ENCODE measurements around the gene GBA2.

GBA2 gene

GRCh38 chr9:35746583-35746982 lies 2.4 kb downstream of the GBA2 start:
- Histone ChIP-seq H2BK12ac (ENCODE audit: low read length) (no peak overlapping the region), H2BK15ac (ENCODE audit: low read length) (no peak overlapping the region), H3K4ac (ENCODE audit: low read length) (no peak overlapping the region), H3K9ac (ENCODE audit: low read depth, low read length, poor library complexity) (no peak overlapping the region), H3K9me3 (replicated peaks in 1 of 2; ENCODE audit: control insufficient read depth in 2 of 2, insufficient read depth in 1 of 2, low read depth in 1 of 2, low read length in 2 of 2) (no peaks in the 10 kb centered on the region), H3K27ac (replicated peaks; ENCODE audit: low read length) (no peak overlapping the region), H2AFZ (ENCODE audit: low read length) (no peak overlapping the region), H3K18ac (ENCODE audit: low read length) (no peak overlapping the region), H3K14ac (ENCODE audit: low read length) (no peak overlapping the region), H2BK120ac (ENCODE audit: low read depth, low read length) (no peak overlapping the region), H3K36me3 (replicated peaks in 1 of 2; ENCODE audit: control insufficient read depth in 2 of 2, insufficient read depth in 2 of 2, low read length in 2 of 2) (peaks cover 35 to 70% of the 10 kb centered on the region in 2 donors), H4K8ac (ENCODE audit: low read depth, low read length) (no peak overlapping the region), H3K4me3 (ENCODE audit: low read length in 2 of 2) (peak overlapping the region in 1 of 2 donors; percentile 96), H2AK5ac (ENCODE audit: low read depth, low read length) (no peak overlapping the region), H3K79me1 (ENCODE audit: low read depth, low read length) (peaks cover 5% of the 10 kb centered on the region), H2BK5ac (ENCODE audit: low read length) (no peak overlapping the region), H3K4me2 (ENCODE audit: insufficient read depth, low read length, poor library complexity, severe bottlenecking) (peak overlapping the region; percentile 26), H3K4me1 (ENCODE audit: control insufficient read depth in 2 of 2, insufficient read depth in 1 of 2, low read depth in 1 of 2, low read length in 2 of 2) (peaks cover 19 to 23% of the 10 kb centered on the region in 2 donors), H3K23ac (ENCODE audit: low read depth, low read length, poor library complexity) (no peak overlapping the region), H4K91ac (ENCODE audit: low read depth, low read length, poor library complexity) (no peak overlapping the region), H3K27me3 (ENCODE audit: control insufficient read depth in 3 of 3, insufficient read depth in 3 of 3, low read depth in 1 of 3, low read length in 3 of 3) (no peaks in the 10 kb centered on the region)
- no CpG with 5 or more reads among the region's 3 CpGs for WGBS, 2 donors (ENCODE audit: extremely low coverage in 2 of 2, insufficient read length in 2 of 2, insufficient replicate concordance in 1 of 2)
- no peak for DNase-seq (ENCODE audit: low spot score)

- Histone ChIP-seq H3K14ac (ENCODE audit: low read length) (no peak overlapping the region), H2BK12ac (ENCODE audit: low read length) (no peak overlapping the region), H4K8ac (ENCODE audit: low read depth, low read length) (no peak overlapping the region), H4K91ac (ENCODE audit: low read depth, low read length, poor library complexity) (no peak overlapping the region), H3K4me2 (ENCODE audit: insufficient read depth, low read length, poor library complexity, severe bottlenecking) (no peak overlapping the region), H3K23ac (ENCODE audit: low read depth, low read length, poor library complexity) (no peak overlapping the region), H3K36me3 (replicated peaks in 1 of 2; ENCODE audit: control insufficient read depth in 2 of 2, insufficient read depth in 2 of 2, low read length in 2 of 2) (peaks cover 32 to 69% of the 10 kb centered on the region in 2 donors), H3K9ac (ENCODE audit: low read depth, low read length, poor library complexity) (no peak overlapping the region), H3K4me1 (ENCODE audit: control insufficient read depth in 2 of 2, insufficient read depth in 1 of 2, low read depth in 1 of 2, low read length in 2 of 2) (peaks cover 19 to 23% of the 10 kb centered on the region in 2 donors), H2BK15ac (ENCODE audit: low read length) (no peak overlapping the region), H3K27me3 (ENCODE audit: control insufficient read depth in 3 of 3, insufficient read depth in 3 of 3, low read depth in 1 of 3, low read length in 3 of 3) (no peaks in the 10 kb centered on the region), H2AFZ (ENCODE audit: low read length) (no peak overlapping the region), H3K4me3 (ENCODE audit: low read length in 2 of 2) (no peak overlapping the region), H3K9me3 (replicated peaks in 1 of 2; ENCODE audit: control insufficient read depth in 2 of 2, insufficient read depth in 1 of 2, low read depth in 1 of 2, low read length in 2 of 2) (no peaks in the 10 kb centered on the region), H2BK120ac (ENCODE audit: low read depth, low read length) (no peak overlapping the region), H3K4ac (ENCODE audit: low read length) (no peak overlapping the region), H2AK5ac (ENCODE audit: low read depth, low read length) (no peak overlapping the region), H3K27ac (replicated peaks; ENCODE audit: low read length) (no peak overlapping the region), H3K18ac (ENCODE audit: low read length) (no peak overlapping the region), H3K79me1 (ENCODE audit: low read depth, low read length) (peaks cover 5% of the 10 kb centered on the region), H2BK5ac (ENCODE audit: low read length) (no peak overlapping the region)
- DNase-seq (ENCODE audit: low spot score): no peak
- WGBS, 2 donors (ENCODE audit: extremely low coverage in 2 of 2, insufficient read length in 2 of 2, insufficient replicate concordance in 1 of 2): no CpG with 5 or more reads among the region's 1 CpG
Observed at GRCh38 chr9:35745569-35745968, 3.5 kb downstream of the GBA2 start.

DNA sequence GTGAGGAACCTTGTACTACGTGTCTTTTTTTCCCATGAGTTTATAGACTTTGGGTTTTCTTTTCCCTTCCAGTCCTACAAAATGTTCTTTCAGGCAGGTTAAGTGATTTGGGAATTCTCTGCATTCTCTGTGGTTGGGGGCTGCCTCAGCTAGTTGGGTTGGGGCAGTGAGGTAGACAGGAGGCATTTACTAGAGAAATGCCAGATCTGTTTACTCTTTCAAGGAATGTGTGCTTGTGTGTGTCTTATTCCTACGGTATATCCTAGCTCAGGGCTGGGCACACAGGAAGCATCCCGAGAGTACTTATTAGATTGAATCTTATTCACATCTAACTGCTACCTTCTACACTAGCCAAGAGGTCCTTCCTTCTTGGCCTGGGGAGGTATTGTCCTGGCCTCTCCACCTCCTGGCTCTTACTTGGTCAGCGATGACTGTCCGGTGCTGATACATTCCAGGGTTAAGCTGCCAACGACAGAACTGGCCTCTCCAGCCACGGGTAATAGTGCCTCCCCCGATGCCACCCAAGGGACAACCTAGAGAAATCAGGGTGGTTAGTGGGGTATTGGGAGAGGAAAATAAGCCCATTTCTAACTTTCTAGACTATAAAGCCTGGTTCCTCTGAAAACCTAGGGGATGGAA lies 5.0 kb downstream of the GBA2 start:
- Histone ChIP-seq H3K4ac (ENCODE audit: low read length) (no peak overlapping the region), H3K18ac (ENCODE audit: low read length) (no peak overlapping the region), H4K91ac (ENCODE audit: low read depth, low read length, poor library complexity) (no peak overlapping the region), H3K4me2 (ENCODE audit: insufficient read depth, low read length, poor library complexity, severe bottlenecking) (no peak overlapping the region), H3K36me3 (replicated peaks in 1 of 2; ENCODE audit: control insufficient read depth in 2 of 2, insufficient read depth in 2 of 2, low read length in 2 of 2) (peaks cover 48 to 82% of the 10 kb centered on the region in 2 donors), H3K14ac (ENCODE audit: low read length) (no peak overlapping the region), H3K23ac (ENCODE audit: low read depth, low read length, poor library complexity) (no peak overlapping the region), H4K8ac (ENCODE audit: low read depth, low read length) (no peak overlapping the region), H3K27ac (replicated peaks; ENCODE audit: low read length) (no peak overlapping the region), H3K4me1 (ENCODE audit: control insufficient read depth in 2 of 2, insufficient read depth in 1 of 2, low read depth in 1 of 2, low read length in 2 of 2) (peaks cover 13 to 17% of the 10 kb centered on the region in 2 donors), H3K4me3 (ENCODE audit: low read length in 2 of 2) (no peak overlapping the region), H2BK120ac (ENCODE audit: low read depth, low read length) (no peak overlapping the region), H3K27me3 (ENCODE audit: control insufficient read depth in 3 of 3, insufficient read depth in 3 of 3, low read depth in 1 of 3, low read length in 3 of 3) (no peaks in the 10 kb centered on the region), H3K9me3 (replicated peaks in 1 of 2; ENCODE audit: control insufficient read depth in 2 of 2, insufficient read depth in 1 of 2, low read depth in 1 of 2, low read length in 2 of 2) (no peaks in the 10 kb centered on the region), H2AK5ac (ENCODE audit: low read depth, low read length) (no peak overlapping the region), H2AFZ (ENCODE audit: low read length) (no peak overlapping the region), H2BK5ac (ENCODE audit: low read length) (no peak overlapping the region), H3K9ac (ENCODE audit: low read depth, low read length, poor library complexity) (no peak overlapping the region), H2BK12ac (ENCODE audit: low read length) (no peak overlapping the region), H3K79me1 (ENCODE audit: low read depth, low read length) (no peaks in the 10 kb centered on the region), H2BK15ac (ENCODE audit: low read length) (no peak overlapping the region)
- WGBS, 2 donors (ENCODE audit: extremely low coverage in 2 of 2, insufficient read length in 2 of 2, insufficient replicate concordance in 1 of 2): no CpG with 5 or more reads among the region's 8 CpGs
- no peak for DNase-seq (ENCODE audit: low spot score)

DNA sequence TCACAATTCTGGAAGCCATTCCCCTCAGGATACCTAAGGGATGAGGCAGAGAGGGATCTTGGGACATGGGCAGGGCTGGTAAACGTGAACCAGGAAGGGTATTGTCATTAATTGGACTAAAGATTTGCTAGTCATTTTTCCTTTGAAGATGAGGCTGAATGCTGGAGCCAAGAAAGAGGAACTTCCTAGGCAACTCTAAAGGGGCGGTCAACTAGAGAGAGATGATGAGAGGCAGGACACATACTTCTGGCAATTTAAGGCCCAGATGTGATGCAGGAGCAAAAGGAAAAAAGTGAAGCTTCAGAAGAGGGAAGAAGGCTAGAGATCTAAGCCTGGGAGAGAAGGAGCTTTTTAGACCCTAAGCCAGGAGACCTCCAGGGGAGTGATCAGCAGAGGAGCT lies 5.6 kb downstream of the GBA2 start:
- no peak for DNase-seq (ENCODE audit: low spot score)
- H3K27me3 ChIP-seq (ENCODE audit: control insufficient read depth in 3 of 3, insufficient read depth in 3 of 3, low read depth in 1 of 3, low read length in 3 of 3): no peaks in the 10 kb centered on the region
- peaks cover 13 to 17% of the 10 kb centered on the region in 2 donors for H3K4me1 ChIP-seq (ENCODE audit: control insufficient read depth in 2 of 2, insufficient read depth in 1 of 2, low read depth in 1 of 2, low read length in 2 of 2)
- no peak overlapping the region for H3K18ac ChIP-seq (ENCODE audit: low read length)
- H3K27ac ChIP-seq (replicated peaks; ENCODE audit: low read length): no peak overlapping the region
- H4K91ac ChIP-seq (ENCODE audit: low read depth, low read length, poor library complexity): no peak overlapping the region
- no peaks in the 10 kb centered on the region for H3K9me3 ChIP-seq (replicated peaks in 1 of 2; ENCODE audit: control insufficient read depth in 2 of 2, insufficient read depth in 1 of 2, low read depth in 1 of 2, low read length in 2 of 2)
- no peaks in the 10 kb centered on the region for H3K79me1 ChIP-seq (ENCODE audit: low read depth, low read length)
- no peak overlapping the region for H2BK5ac ChIP-seq (ENCODE audit: low read length)
- H2BK12ac ChIP-seq (ENCODE audit: low read length): no peak overlapping the region
- no peak overlapping the region for H2AK5ac ChIP-seq (ENCODE audit: low read depth, low read length)
- H3K4ac ChIP-seq (ENCODE audit: low read length): no peak overlapping the region
- no peak overlapping the region for H2AFZ ChIP-seq (ENCODE audit: low read length)
- no peak overlapping the region for H3K14ac ChIP-seq (ENCODE audit: low read length)
- no peak overlapping the region for H4K8ac ChIP-seq (ENCODE audit: low read depth, low read length)
- H3K4me3 ChIP-seq (ENCODE audit: low read length in 2 of 2): no peak overlapping the region
- H3K9ac ChIP-seq (ENCODE audit: low read depth, low read length, poor library complexity): no peak overlapping the region
- H3K4me2 ChIP-seq (ENCODE audit: insufficient read depth, low read length, poor library complexity, severe bottlenecking): no peak overlapping the region
- no peak overlapping the region for H2BK120ac ChIP-seq (ENCODE audit: low read depth, low read length)
- no peak overlapping the region for H3K23ac ChIP-seq (ENCODE audit: low read depth, low read length, poor library complexity)
- H2BK15ac ChIP-seq (ENCODE audit: low read length): no peak overlapping the region
- H3K36me3 ChIP-seq (replicated peaks in 1 of 2; ENCODE audit: control insufficient read depth in 2 of 2, insufficient read depth in 2 of 2, low read length in 2 of 2): peaks cover 53 to 88% of the 10 kb centered on the region in 2 donors
- WGBS, 2 donors (ENCODE audit: extremely low coverage in 2 of 2, insufficient read length in 2 of 2, insufficient replicate concordance in 1 of 2): no CpG with 5 or more reads among the region's 2 CpGs

All from neuronal stem cell (in vitro differentiated cells).